K562 (cell line): Measurements from ENCODE around the gene ZMYND19. TPM values are rescaled to one million over a fixed set of nuclear protein-coding genes. Genes with fewer than 3 reads are reported as not detected.

Experiments used
- MED1 ChIP-seq: sonication (generic); formaldehyde crosslinking; IDR thresholded peaks from 2 replicates; pipeline ENCODE4 v1.8.1; 2023; ENCODE audit warnings: missing genetic modification reagents, borderline replicate concordance
- MTA3 ChIP-seq: fragments of 450-650 bp; formaldehyde crosslinking; IDR thresholded peaks from 2 replicates; pipeline ENCODE4 v1.6.1; 2017; ENCODE audit warnings: mild to moderate bottlenecking, borderline replicate concordance
- NEUROD1 ChIP-seq: fragments of 150-350 bp; IDR thresholded peaks from 2 replicates; pipeline ENCODE4 v1.6.1; 2014; ENCODE audit warnings: borderline replicate concordance, low read length, low read depth; ENCODE audit not compliant: partially characterized antibody
- NR2C2 ChIP-seq, 2 experiments: fragments of 200-800 bp in 1 of 2; sonication (Bioruptor generic) in 1 of 2; sonication (generic) in 1 of 2; formaldehyde crosslinking in 1 of 2; IDR thresholded peaks; 2 replicates each; pipeline versions ENCODE4 v1.6.1 to v1.8.0; 2016 to 2022; ENCODE audit warnings: mild to moderate bottlenecking in 1 of 2, missing compliant biosample characterization in 1 of 2, missing genetic modification characterization in 1 of 2, missing genetic modification reagents in 1 of 2
- PML ChIP-seq: IDR thresholded peaks from 2 replicates; pipeline ENCODE4 v1.6.1; 2012; ENCODE audit warnings: low read length, inconsistent platforms
- SRF ChIP-seq, 2 experiments: fragments of 250-450, 450-650 bp in 1 of 2; sonication (Bioruptor Pico) in 1 of 2; sonication (generic) in 1 of 2; formaldehyde crosslinking; IDR thresholded peaks; 2 replicates each; pipeline versions ENCODE4 v1.5.0 to v1.5.1; 2020 to 2022; ENCODE audit warnings: mild to moderate bottlenecking in 1 of 2, missing genetic modification reagents in 1 of 2
- STAG1 ChIP-seq: sonication (generic); formaldehyde crosslinking; IDR thresholded peaks from 2 replicates; pipeline ENCODE4 v1.5.0; 2020; ENCODE audit warnings: missing genetic modification reagents, borderline replicate concordance
- USF1 ChIP-seq: sonication (generic); formaldehyde crosslinking; IDR thresholded peaks from 2 replicates; pipeline ENCODE4 v1.9.0; 2022; ENCODE audit warnings: mild to moderate bottlenecking, missing genetic modification reagents
- ZNF174 ChIP-seq: fragments of 250-450 bp; sonication (Bioruptor Pico); IDR thresholded peaks from 2 replicates; pipeline ENCODE4 v1.4.0; 2020; ENCODE audit warnings: mild to moderate bottlenecking
- ZNF318 ChIP-seq, 2 experiments: fragments of 450-650 bp; IDR thresholded peaks; 2 replicates each; pipeline ENCODE4 v1.6.1; 2016; ENCODE audit warnings: mild to moderate bottlenecking in 2 of 2, borderline replicate concordance in 1 of 2, low read depth in 1 of 2, moderate library complexity in 1 of 2
- ZNF76 ChIP-seq: fragments of 250-450 bp; sonication (Bioruptor Pico); IDR thresholded peaks from 2 replicates; pipeline ENCODE4 v1.4.0; 2020; ENCODE audit warnings: mild to moderate bottlenecking, moderate library complexity, borderline replicate concordance
- polyA plus RNA-seq, 8 experiments: library from polyadenylated mRNA; depleted of rRNA in 4 of 8; stranded (reverse) in 5 of 8; unstranded in 3 of 8; fragments of >200 nt; fragmentation: Nextera tagmentation in 2 of 8; fragmentation: Illumina TruSeq in 1 of 8; extraction: Ambion mirVana in 2 of 8; extraction: Trizol in 1 of 8; gene quantifications; 2 replicates each; pipeline versions ENCODE4 v1.2.1 to v1.2.3, GENCODE V29; 2011 to 2014; ENCODE audit warnings: inconsistent platforms in 1 of 8, missing spikeins in 1 of 8
- total RNA-seq, 7 experiments: library from RNA; depleted of rRNA in 6 of 7; stranded (reverse); fragments of >200 nt in 6 of 7; fragmentation: Illumina TruSeq in 2 of 7; extraction: Trizol in 2 of 7; gene quantifications; 2 replicates each; pipeline versions ENCODE4 v1.2.1 to v1.2.3, GENCODE V29; 2011 to 2021; ENCODE audit warnings: low replicate concordance in 1 of 7
- TF ChIP-seq, protein P1 (sequence below): fragments of 450-650 bp; formaldehyde crosslinking; IDR thresholded peaks from 2 replicates; pipeline ENCODE4 v1.4.0; 2020; ENCODE audit warnings: mild to moderate bottlenecking, moderate library complexity
- TF ChIP-seq, protein P2 (sequence below): IDR thresholded peaks from 2 replicates; pipeline ENCODE4 v1.6.1; 2011; ENCODE audit not compliant: insufficient read length; ENCODE audit errors: extremely low read depth

The ZMYND19 gene
- total and polyA plus RNA-seq, 9 of the 15 experiments (the other 6 are each of a cell fraction or from before 2014, with no cell fraction given), result 1.0 to 86.7 (median 44.0) TPM

GRCh38 chr9:137611623-137612609 lies 21.6 kb upstream of the ZMYND19 start (continued):
- TF ChIP-seq, protein P1, sequence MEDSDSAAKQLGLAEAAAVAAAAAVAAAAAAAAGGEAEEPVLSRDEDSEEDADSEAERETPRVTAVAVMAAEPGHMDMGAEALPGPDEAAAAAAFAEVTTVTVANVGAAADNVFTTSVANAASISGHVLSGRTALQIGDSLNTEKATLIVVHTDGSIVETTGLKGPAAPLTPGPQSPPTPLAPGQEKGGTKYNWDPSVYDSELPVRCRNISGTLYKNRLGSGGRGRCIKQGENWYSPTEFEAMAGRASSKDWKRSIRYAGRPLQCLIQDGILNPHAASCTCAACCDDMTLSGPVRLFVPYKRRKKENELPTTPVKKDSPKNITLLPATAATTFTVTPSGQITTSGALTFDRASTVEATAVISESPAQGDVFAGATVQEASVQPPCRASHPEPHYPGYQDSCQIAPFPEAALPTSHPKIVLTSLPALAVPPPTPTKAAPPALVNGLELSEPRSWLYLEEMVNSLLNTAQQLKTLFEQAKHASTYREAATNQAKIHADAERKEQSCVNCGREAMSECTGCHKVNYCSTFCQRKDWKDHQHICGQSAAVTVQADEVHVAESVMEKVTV (CRISPR knock-in tag), result no peak
- TF ChIP-seq MTA3 (no peak), NR2C2 (CRISPR knock-in tag; IDR thresholded peaks at IDR 0.05) (no peak), NR2C2 (tag; IDR thresholded peaks at IDR 0.05) (no peak), MED1 (no peak), NEUROD1 (no peak), USF1 (CRISPR knock-in tag) (peak; percentile 94), ZNF174 (CRISPR knock-in tag) (no peak), ZNF76 (CRISPR knock-in tag) (no peak), PML (no peak), SRF (CRISPR knock-in tag; IDR thresholded peaks at IDR 0.05) (no peak), STAG1 (CRISPR knock-in tag) (no peak), ZNF318 (IDR thresholded peaks at IDR 0.05; ENCODE audit: borderline replicate concordance in 1 of 2, low read depth in 1 of 2) (no peak)
- TF ChIP-seq, protein P2, sequence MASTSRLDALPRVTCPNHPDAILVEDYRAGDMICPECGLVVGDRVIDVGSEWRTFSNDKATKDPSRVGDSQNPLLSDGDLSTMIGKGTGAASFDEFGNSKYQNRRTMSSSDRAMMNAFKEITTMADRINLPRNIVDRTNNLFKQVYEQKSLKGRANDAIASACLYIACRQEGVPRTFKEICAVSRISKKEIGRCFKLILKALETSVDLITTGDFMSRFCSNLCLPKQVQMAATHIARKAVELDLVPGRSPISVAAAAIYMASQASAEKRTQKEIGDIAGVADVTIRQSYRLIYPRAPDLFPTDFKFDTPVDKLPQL, result no peak
